Measurements from ENCODE around the gene SLC2A1.

SLC2A1 gene

DNA sequence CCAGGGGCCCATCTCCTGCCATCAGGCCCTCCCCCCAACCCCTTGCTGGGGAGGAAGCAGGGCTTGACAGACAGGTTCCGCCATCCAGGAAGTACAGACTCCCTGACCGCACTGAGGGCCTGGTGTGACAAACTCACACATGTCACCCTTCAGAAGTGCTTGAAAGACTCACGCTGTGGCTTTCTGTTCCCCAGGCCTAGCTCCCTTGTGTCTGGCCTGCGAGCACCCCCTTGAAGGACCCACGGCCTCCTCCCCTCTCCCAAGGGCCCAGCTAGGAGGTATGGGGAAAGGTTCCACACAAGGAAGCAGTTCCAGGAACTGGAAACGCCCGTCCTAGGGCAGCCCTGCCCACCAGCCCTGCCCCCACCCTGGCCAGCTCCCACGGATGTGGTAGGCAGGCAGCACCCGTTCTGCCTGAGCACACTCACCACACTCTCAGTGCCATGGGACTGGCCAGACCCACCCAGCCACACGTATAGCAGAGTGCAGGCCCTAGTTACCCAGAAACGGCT, 26.7 kb downstream of the SLC2A1 start:
- no peaks in the 10 kb centered on the region for H3K9me3 ChIP-seq (ENCODE audit: control insufficient read depth, insufficient read depth, low read depth, low read length)
- 0 out of 2 replicates have a peak overlapping the region, but pooled peaks have one; percentile 29 for H3K27ac ChIP-seq (ENCODE audit: low read depth, low read length)
- H3K27me3 ChIP-seq (ENCODE audit: control insufficient read depth, insufficient read depth, low read length) = no peaks in the 10 kb centered on the region
- H3K9ac ChIP-seq (ENCODE audit: low read length) = no peak overlapping the region
- no peak overlapping the region for H3K4me3 ChIP-seq (ENCODE audit: low read depth, low read length)
- H3K36me3 ChIP-seq (ENCODE audit: control insufficient read depth, insufficient read depth, low read length) = peaks cover 100% of the 10 kb centered on the region
- H3K4me1 ChIP-seq (ENCODE audit: control insufficient read depth, insufficient read depth, low read length) = peaks cover 45% of the 10 kb centered on the region

GRCh38 chr1:42931108-42931539, 27.5 kb downstream of the SLC2A1 start:
- no peak overlapping the region for H3K9ac ChIP-seq (ENCODE audit: low read length)
- no peak overlapping the region; the same call in 1 of the 2 replicates for H3K27ac ChIP-seq (ENCODE audit: low read depth, low read length)
- H3K27me3 ChIP-seq (ENCODE audit: control insufficient read depth, insufficient read depth, low read length) = no peaks in the 10 kb centered on the region
- H3K9me3 ChIP-seq (ENCODE audit: control insufficient read depth, insufficient read depth, low read depth, low read length) = no peaks in the 10 kb centered on the region
- peaks cover 36% of the 10 kb centered on the region for H3K4me1 ChIP-seq (ENCODE audit: control insufficient read depth, insufficient read depth, low read length)
- H3K36me3 ChIP-seq (ENCODE audit: control insufficient read depth, insufficient read depth, low read length) = peaks cover 100% of the 10 kb centered on the region
- no peak overlapping the region for H3K4me3 ChIP-seq (ENCODE audit: low read depth, low read length)

GRCh38 chr1:42930178-42931107, 28.2 kb downstream of the SLC2A1 start:
- Histone ChIP-seq H3K9ac (ENCODE audit: low read length) (no peak overlapping the region), H3K9me3 (ENCODE audit: control insufficient read depth, insufficient read depth, low read depth, low read length) (no peaks in the 10 kb centered on the region), H3K36me3 (ENCODE audit: control insufficient read depth, insufficient read depth, low read length) (peaks cover 100% of the 10 kb centered on the region), H3K27ac (ENCODE audit: low read depth, low read length) (no peak overlapping the region), H3K4me1 (ENCODE audit: control insufficient read depth, insufficient read depth, low read length) (peaks cover 33% of the 10 kb centered on the region), H3K4me3 (ENCODE audit: low read depth, low read length) (no peak overlapping the region), H3K27me3 (ENCODE audit: control insufficient read depth, insufficient read depth, low read length) (no peaks in the 10 kb centered on the region)

DNA sequence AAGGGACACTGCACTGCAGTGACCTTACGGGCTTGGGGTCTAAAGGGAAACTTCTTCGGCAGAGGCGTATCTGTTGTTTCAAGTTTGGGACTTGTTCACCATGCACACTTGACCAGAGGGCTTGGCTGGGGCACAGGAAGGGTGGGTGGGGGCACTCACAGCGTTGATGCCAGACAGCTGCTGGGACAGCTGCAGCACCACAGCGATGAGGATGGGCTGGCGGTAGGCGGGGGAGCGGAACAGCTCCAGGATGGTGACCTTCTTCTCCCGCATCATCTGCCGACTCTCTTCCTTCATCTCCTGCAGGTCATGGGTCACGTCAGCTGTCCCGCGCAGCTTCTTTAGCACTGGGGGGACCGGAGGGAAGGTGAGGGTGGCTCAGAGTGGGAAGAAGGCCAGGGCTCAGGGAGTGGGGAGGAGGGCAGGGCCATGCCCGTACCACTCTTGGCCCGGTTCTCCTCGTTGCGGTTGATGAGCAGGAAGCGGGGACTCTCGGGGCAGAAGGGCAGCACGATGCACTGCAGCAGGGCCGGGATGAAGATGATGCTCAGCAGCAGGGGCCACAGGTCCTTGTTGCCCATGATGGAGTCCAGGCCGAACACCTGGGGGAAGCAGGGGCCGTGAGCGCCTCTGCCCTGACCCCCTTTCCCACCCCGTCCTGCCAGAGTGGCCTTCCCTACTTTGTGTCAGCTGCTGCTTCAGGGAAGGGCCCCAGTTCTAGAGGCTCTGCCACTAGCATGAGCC, 29.1 kb downstream of the SLC2A1 start:
- Histone ChIP-seq H3K4me3 (ENCODE audit: low read depth, low read length) (no peak overlapping the region), H3K9me3 (ENCODE audit: control insufficient read depth, insufficient read depth, low read depth, low read length) (no peaks in the 10 kb centered on the region), H3K27me3 (ENCODE audit: control insufficient read depth, insufficient read depth, low read length) (no peaks in the 10 kb centered on the region), H3K36me3 (ENCODE audit: control insufficient read depth, insufficient read depth, low read length) (peaks cover 96% of the 10 kb centered on the region), H3K4me1 (ENCODE audit: control insufficient read depth, insufficient read depth, low read length) (peaks cover 38% of the 10 kb centered on the region), H3K27ac (ENCODE audit: low read depth, low read length) (no peak overlapping the region), H3K9ac (ENCODE audit: low read length) (no peak overlapping the region)

DNA sequence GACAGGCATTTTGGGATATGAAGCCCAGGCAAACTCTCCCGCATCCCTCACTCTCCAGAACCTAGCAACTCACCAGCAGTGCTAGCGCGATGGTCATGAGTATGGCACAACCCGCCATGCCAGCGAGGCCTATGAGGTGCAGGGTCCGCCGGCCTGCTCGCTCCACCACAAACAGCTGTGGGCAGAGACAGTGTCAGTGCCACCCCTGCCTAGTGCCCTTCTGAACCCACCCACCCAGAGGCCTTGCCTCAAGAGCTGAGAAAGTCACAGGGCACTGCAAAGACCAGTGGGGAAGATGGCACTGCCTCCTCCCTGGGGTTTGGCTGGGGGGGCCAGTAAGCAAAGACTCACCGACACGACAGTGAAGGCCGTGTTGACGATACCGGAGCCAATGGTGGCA, 29.8 kb downstream of the SLC2A1 start:
- H3K9me3 ChIP-seq (ENCODE audit: control insufficient read depth, insufficient read depth, low read depth, low read length) = no peaks in the 10 kb centered on the region
- H3K27ac ChIP-seq (ENCODE audit: low read depth, low read length) = no peak overlapping the region
- peaks cover 31% of the 10 kb centered on the region for H3K4me1 ChIP-seq (ENCODE audit: control insufficient read depth, insufficient read depth, low read length)
- no peaks in the 10 kb centered on the region for H3K27me3 ChIP-seq (ENCODE audit: control insufficient read depth, insufficient read depth, low read length)
- no peak overlapping the region for H3K4me3 ChIP-seq (ENCODE audit: low read depth, low read length)
- H3K9ac ChIP-seq (ENCODE audit: low read length) = no peak overlapping the region
- H3K36me3 ChIP-seq (ENCODE audit: control insufficient read depth, insufficient read depth, low read length) = peaks cover 88% of the 10 kb centered on the region

- H3K27me3 ChIP-seq (ENCODE audit: control insufficient read depth, insufficient read depth, low read length) = no peaks in the 10 kb centered on the region
- no peak overlapping the region for H3K9ac ChIP-seq (ENCODE audit: low read length)
- H3K27ac ChIP-seq (ENCODE audit: low read depth, low read length) = no peak overlapping the region
- H3K4me1 ChIP-seq (ENCODE audit: control insufficient read depth, insufficient read depth, low read length) = peaks cover 29% of the 10 kb centered on the region
- peaks cover 80% of the 10 kb centered on the region for H3K36me3 ChIP-seq (ENCODE audit: control insufficient read depth, insufficient read depth, low read length)
- no peak overlapping the region for H3K4me3 ChIP-seq (ENCODE audit: low read depth, low read length)
- H3K9me3 ChIP-seq (ENCODE audit: control insufficient read depth, insufficient read depth, low read depth, low read length) = no peaks in the 10 kb centered on the region
Measured at GRCh38 chr1:42927920-42928505, 30.7 kb downstream of the SLC2A1 start.

DNA sequence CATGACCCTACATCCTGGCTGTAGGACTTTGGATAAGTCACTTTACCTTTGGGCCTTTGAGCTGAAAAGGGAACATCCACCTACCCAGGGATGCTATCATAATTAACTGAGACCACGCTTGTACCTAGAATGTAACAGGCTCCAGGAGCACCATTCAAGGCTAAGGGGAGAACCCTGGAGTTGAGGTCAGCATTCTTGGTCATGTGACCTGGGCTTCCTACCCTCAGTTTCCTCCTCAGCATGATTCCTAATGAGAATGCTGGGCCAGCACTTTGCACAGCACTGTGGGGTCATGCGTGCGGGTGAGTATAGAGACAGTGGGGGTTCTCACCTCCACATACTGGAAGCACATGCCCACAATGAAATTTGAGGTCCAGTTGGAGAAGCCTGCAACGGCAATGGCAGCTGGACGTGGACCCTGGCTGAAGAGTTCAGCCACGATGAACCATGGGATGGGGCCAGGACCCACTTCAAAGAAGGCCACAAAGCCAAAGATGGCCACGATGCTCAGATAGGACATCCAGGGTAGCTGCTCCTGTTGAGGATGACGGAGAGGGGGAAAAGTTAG, 31.3 kb downstream of the SLC2A1 start:
- Histone ChIP-seq H3K4me3 (ENCODE audit: low read depth, low read length) (no peak overlapping the region), H3K9ac (ENCODE audit: low read length) (no peak overlapping the region), H3K27me3 (ENCODE audit: control insufficient read depth, insufficient read depth, low read length) (no peaks in the 10 kb centered on the region), H3K36me3 (ENCODE audit: control insufficient read depth, insufficient read depth, low read length) (peaks cover 73% of the 10 kb centered on the region), H3K27ac (ENCODE audit: low read depth, low read length) (no peak overlapping the region), H3K4me1 (ENCODE audit: control insufficient read depth, insufficient read depth, low read length) (peaks cover 23% of the 10 kb centered on the region), H3K9me3 (ENCODE audit: control insufficient read depth, insufficient read depth, low read depth, low read length) (no peaks in the 10 kb centered on the region)

- H3K9me3 ChIP-seq (ENCODE audit: control insufficient read depth, insufficient read depth, low read depth, low read length) = no peaks in the 10 kb centered on the region
- no peak overlapping the region for H3K9ac ChIP-seq (ENCODE audit: low read length)
- no peaks in the 10 kb centered on the region for H3K27me3 ChIP-seq (ENCODE audit: control insufficient read depth, insufficient read depth, low read length)
- H3K27ac ChIP-seq (ENCODE audit: low read depth, low read length) = no peak overlapping the region
- no peak overlapping the region for H3K4me3 ChIP-seq (ENCODE audit: low read depth, low read length)
- H3K4me1 ChIP-seq (ENCODE audit: control insufficient read depth, insufficient read depth, low read length) = peaks cover 18% of the 10 kb centered on the region
- H3K36me3 ChIP-seq (ENCODE audit: control insufficient read depth, insufficient read depth, low read length) = peaks cover 68% of the 10 kb centered on the region
Measured at GRCh38 chr1:42926879-42927242, 31.8 kb downstream of the SLC2A1 start.

DNA sequence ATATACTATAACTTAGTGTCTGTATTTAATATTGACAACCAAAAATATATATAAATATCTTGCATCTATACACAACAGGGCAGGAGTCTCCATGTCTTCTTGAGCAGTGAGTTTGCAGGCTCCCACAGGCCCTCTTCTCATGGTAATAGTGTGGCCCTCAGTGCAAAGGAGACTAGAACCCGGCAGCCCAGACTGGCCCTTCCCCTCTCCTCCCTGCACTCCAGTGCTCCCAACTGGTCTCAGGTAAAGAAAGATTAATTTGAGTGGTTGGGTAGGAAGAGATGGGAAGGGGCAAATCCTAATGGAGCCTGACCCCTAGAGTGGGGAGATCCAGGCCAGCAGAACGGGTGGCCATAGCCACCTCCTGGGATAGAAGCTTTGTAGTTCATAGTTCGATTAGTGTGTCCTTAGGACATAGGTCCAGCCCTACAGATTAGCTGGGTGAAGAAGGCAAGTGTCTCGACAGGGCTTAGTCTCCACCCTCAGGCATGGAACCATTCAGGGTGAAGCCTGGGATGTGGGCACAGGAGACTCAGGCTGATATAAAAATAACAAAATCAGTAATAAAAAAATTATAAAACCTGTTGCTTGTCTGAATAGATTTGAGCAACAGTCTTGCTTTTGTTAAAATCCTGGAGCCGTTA, 32.3 kb downstream of the SLC2A1 start:
- Histone ChIP-seq H3K27ac (ENCODE audit: low read depth, low read length) (no peak overlapping the region), H3K4me1 (ENCODE audit: control insufficient read depth, insufficient read depth, low read length) (peaks cover 14% of the 10 kb centered on the region), H3K9me3 (ENCODE audit: control insufficient read depth, insufficient read depth, low read depth, low read length) (no peaks in the 10 kb centered on the region), H3K27me3 (ENCODE audit: control insufficient read depth, insufficient read depth, low read length) (no peaks in the 10 kb centered on the region), H3K9ac (ENCODE audit: low read length) (no peak overlapping the region), H3K4me3 (ENCODE audit: low read depth, low read length) (no peak overlapping the region), H3K36me3 (ENCODE audit: control insufficient read depth, insufficient read depth, low read length) (peaks cover 63% of the 10 kb centered on the region)
